ENCODE data around the gene DHRS7B. TPM values are rescaled to one million over a fixed set of nuclear protein-coding genes. Genes with fewer than 3 reads are reported as not detected.
A peak's percentile ranks its signal among the peaks of the same experiment; 100 is the strongest.

Gene DHRS7B
- total RNA-seq, 1 donor from 2014 or later, result 21.6 TPM

- H3K4me3 Mint-ChIP-seq, result peak overlapping the region; percentile 29
- Histone ChIP-seq H3K4me1 (peaks cover 24% of the 10 kb centered on the region), H3K79me2 (ENCODE audit: low read depth) (peaks cover 83% of the 10 kb centered on the region), H3F3A (ENCODE audit: low read depth) (peaks cover 13% of the 10 kb centered on the region), H4K20me1 (ENCODE audit: low read depth) (peaks cover 80% of the 10 kb centered on the region), H3K4me3 (no peak overlapping the region), H3K9me3 (ENCODE audit: low read depth) (no peaks in the 10 kb centered on the region), H3K27me3 (no peaks in the 10 kb centered on the region), H3K27ac (no peak overlapping the region), H2AFZ (replicated peaks) (no peak overlapping the region), H3K9ac (no peak overlapping the region), H3K4me2 (peak overlapping the region; percentile 10), H3K36me3 (no peaks in the 10 kb centered on the region)
- no peaks in the 10 kb centered on the region for H3K27me3 Mint-ChIP-seq (ENCODE audit: insufficient read depth, low read depth)
- H3K36me3 Mint-ChIP-seq, result no peaks in the 10 kb centered on the region
- no peaks in the 10 kb centered on the region for H3K9me3 Mint-ChIP-seq
- H3K4me1 Mint-ChIP-seq, result peaks cover 36% of the 10 kb centered on the region
- no peak for TF ChIP-seq EZH2 (IDR thresholded peaks at IDR 0.05)
- H3K27ac Mint-ChIP-seq, result peak overlapping the region; percentile 21
- DNase-seq (ENCODE audit: low spot score), result peak; percentile 38
These were observed 83.8 kb downstream of the DHRS7B start for GRCh38 chr17:21210411-21211076.

GRCh38 chr17:21211825-21212479 is 85.2 kb downstream of the DHRS7B start:
- Histone ChIP-seq H2AFZ (replicated peaks) (no peak overlapping the region), H3K27ac (no peak overlapping the region), H3K9ac (no peak overlapping the region), H3K36me3 (no peaks in the 10 kb centered on the region), H3K4me3 (peak overlapping the region; percentile 91), H3K79me2 (ENCODE audit: low read depth) (peaks cover 69% of the 10 kb centered on the region), H3K9me3 (ENCODE audit: low read depth) (no peaks in the 10 kb centered on the region), H3F3A (ENCODE audit: low read depth) (peaks cover 14% of the 10 kb centered on the region), H3K4me2 (peak overlapping the region; percentile 94), H3K27me3 (no peaks in the 10 kb centered on the region), H3K4me1 (peaks cover 24% of the 10 kb centered on the region), H4K20me1 (ENCODE audit: low read depth) (peaks cover 66% of the 10 kb centered on the region)
- H3K4me3 Mint-ChIP-seq, result peak overlapping the region; percentile 97
- H3K27ac Mint-ChIP-seq, result no peak overlapping the region
- H3K36me3 Mint-ChIP-seq, result no peaks in the 10 kb centered on the region
- H3K27me3 Mint-ChIP-seq (ENCODE audit: insufficient read depth, low read depth), result no peaks in the 10 kb centered on the region
- H3K9me3 Mint-ChIP-seq, result no peaks in the 10 kb centered on the region
- H3K4me1 Mint-ChIP-seq, result peaks cover 41% of the 10 kb centered on the region
- TF ChIP-seq EZH2 (IDR thresholded peaks at IDR 0.05) (no peak), EZH2phosphoT487 (IDR thresholded peaks at IDR 0.05) (no peak)
- TF ChIP-seq, protein P1, sequence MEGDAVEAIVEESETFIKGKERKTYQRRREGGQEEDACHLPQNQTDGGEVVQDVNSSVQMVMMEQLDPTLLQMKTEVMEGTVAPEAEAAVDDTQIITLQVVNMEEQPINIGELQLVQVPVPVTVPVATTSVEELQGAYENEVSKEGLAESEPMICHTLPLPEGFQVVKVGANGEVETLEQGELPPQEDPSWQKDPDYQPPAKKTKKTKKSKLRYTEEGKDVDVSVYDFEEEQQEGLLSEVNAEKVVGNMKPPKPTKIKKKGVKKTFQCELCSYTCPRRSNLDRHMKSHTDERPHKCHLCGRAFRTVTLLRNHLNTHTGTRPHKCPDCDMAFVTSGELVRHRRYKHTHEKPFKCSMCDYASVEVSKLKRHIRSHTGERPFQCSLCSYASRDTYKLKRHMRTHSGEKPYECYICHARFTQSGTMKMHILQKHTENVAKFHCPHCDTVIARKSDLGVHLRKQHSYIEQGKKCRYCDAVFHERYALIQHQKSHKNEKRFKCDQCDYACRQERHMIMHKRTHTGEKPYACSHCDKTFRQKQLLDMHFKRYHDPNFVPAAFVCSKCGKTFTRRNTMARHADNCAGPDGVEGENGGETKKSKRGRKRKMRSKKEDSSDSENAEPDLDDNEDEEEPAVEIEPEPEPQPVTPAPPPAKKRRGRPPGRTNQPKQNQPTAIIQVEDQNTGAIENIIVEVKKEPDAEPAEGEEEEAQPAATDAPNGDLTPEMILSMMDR (IDR thresholded peaks at IDR 0.05), result no peak
- DNase-seq (ENCODE audit: low spot score), result no peak

DNA sequence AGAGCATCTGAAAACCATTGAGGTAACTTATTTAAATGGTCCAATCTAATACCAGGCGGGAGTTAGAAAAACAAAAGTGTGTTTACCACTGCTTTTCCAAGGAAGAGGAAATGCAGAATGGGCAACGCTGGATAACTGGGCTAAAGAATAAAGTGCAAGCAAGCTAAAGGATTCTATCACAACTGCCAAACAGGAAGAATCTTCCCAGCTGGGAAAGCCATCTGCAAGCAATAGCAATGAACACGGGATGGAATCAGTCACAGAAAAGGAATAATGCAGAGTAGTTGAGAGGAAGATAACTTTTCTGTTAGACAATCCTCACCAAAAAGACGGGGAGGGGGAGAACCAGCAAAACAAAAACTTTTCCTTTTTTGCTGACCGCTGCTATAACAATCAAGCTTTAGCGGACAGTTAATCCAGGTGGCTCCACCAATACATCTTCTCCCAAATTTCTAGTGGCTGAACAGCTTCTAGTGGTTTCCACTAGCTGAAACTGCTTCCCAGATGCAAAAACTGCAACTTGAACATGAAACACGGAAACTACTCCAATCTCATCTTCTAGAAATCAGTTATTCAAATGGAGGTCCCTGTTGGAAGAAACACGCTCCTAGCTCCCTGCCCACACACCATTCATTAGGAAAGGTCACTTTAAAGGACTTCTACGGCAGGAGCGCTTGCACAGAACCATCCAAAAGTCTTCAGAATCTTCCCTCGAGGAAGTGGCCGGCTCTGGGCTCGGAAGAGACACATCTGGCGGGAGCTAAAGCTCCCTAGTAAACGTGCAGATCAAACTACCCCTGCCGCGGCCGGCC is 86.3 kb downstream of the DHRS7B start:
- Histone ChIP-seq H3K4me2 (peak overlapping the region; percentile 94), H2AFZ (replicated peaks) (no peak overlapping the region), H3K9me3 (ENCODE audit: low read depth) (no peaks in the 10 kb centered on the region), H3K9ac (peak overlapping the region; percentile 98), H3K79me2 (ENCODE audit: low read depth) (peaks cover 59% of the 10 kb centered on the region), H3K4me1 (peaks cover 24% of the 10 kb centered on the region), H4K20me1 (ENCODE audit: low read depth) (peaks cover 56% of the 10 kb centered on the region), H3K36me3 (no peaks in the 10 kb centered on the region), H3K27ac (no peak overlapping the region), H3K27me3 (no peaks in the 10 kb centered on the region), H3F3A (ENCODE audit: low read depth) (peaks cover 14% of the 10 kb centered on the region), H3K4me3 (peak overlapping the region; percentile 91)
- no peak for DNase-seq (ENCODE audit: low spot score)
- Mint-ChIP-seq H3K27ac (peak overlapping the region; percentile 98), H3K4me3 (peak overlapping the region; percentile 97), H3K27me3 (ENCODE audit: insufficient read depth, low read depth) (no peaks in the 10 kb centered on the region), H3K4me1 (peaks cover 41% of the 10 kb centered on the region), H3K36me3 (no peaks in the 10 kb centered on the region), H3K9me3 (no peaks in the 10 kb centered on the region)
- TF ChIP-seq, protein P1 (IDR thresholded peaks at IDR 0.05), result no peak
- TF ChIP-seq EZH2phosphoT487 (IDR thresholded peaks at IDR 0.05) (no peak), EZH2 (IDR thresholded peaks at IDR 0.05) (no peak)

Data from neural progenitor cell (in vitro differentiated cells).